ENCODE data around the gene ZNF497. TPM values are rescaled to one million over a fixed set of nuclear protein-coding genes. Genes with fewer than 3 reads are reported as not detected.

The ZNF497 gene
- total and polyA plus RNA-seq, 2 of the 13 experiments (the other 11 are each of a cell fraction or from before 2014, with no cell fraction given): 1.5 to 1.9 TPM

GRCh38 chr19:58408152-58409009 lies 45.8 kb upstream of the ZNF497 start, which contains the start of gene ZNF584 (continued):
- TF ChIP-seq ZNF3 (CRISPR knock-in tag; IDR thresholded peaks at IDR 0.05) (no peak), ZNF652 (CRISPR knock-in tag; IDR thresholded peaks at IDR 0.05; ENCODE audit: borderline replicate concordance, low read depth) (0 out of 2 replicates have a peak, but pooled peaks have one; percentile 17), ZNF577 (CRISPR knock-in tag; IDR thresholded peaks at IDR 0.05; ENCODE audit: borderline replicate concordance, low read depth) (no peak), MYC (CRISPR knock-in tag; IDR thresholded peaks at IDR 0.05; ENCODE audit: borderline replicate concordance) (peak; percentile 7; the same call in 1 of the 2 replicates), ZNF780A (CRISPR knock-in tag; IDR thresholded peaks at IDR 0.05) (no peak), ZNF414 (CRISPR knock-in tag; IDR thresholded peaks at IDR 0.05) (0 out of 2 replicates have a peak, but pooled peaks have one; percentile 12), BRD4 (CRISPR knock-in tag; IDR thresholded peaks at IDR 0.05) (no peak), MTA3 (CRISPR knock-in tag; IDR thresholded peaks at IDR 0.05) (no peak), ZNF619 (CRISPR knock-in tag; IDR thresholded peaks at IDR 0.05) (no peak; the same call in 1 of the 2 replicates), ZSCAN5A (CRISPR knock-in tag; IDR thresholded peaks at IDR 0.05; ENCODE audit: borderline replicate concordance) (peak; percentile 64; the same call in 1 of the 2 replicates), TSC22D2 (CRISPR knock-in tag; IDR thresholded peaks at IDR 0.05; ENCODE audit: borderline replicate concordance) (no peak), PHF5A (CRISPR knock-in tag; IDR thresholded peaks at IDR 0.05; ENCODE audit: low read depth, unreplicated experiment) (no peak), RELA (CRISPR knock-in tag; IDR thresholded peaks at IDR 0.05) (no peak), ZFP91 (CRISPR knock-in tag; IDR thresholded peaks at IDR 0.05; ENCODE audit: borderline replicate concordance) (peak; percentile 76), HOXA3 (CRISPR knock-in tag; IDR thresholded peaks at IDR 0.05) (peak; percentile 63; the same call in 1 of the 2 replicates), ZNF576 (CRISPR knock-in tag; IDR thresholded peaks at IDR 0.05) (peak; percentile 74; the same call in 1 of the 2 replicates), IRF1 (CRISPR knock-in tag; IDR thresholded peaks at IDR 0.05; ENCODE audit: low read depth) (no peak), ADNP (CRISPR knock-in tag; IDR thresholded peaks at IDR 0.05) (no peak), RNF2 (conservative IDR thresholded peaks at IDR 0.05; ENCODE audit: low read depth) (peak; percentile 6; the same call in 1 of the 2 replicates), MAF1 (CRISPR knock-in tag; IDR thresholded peaks at IDR 0.05; ENCODE audit: borderline replicate concordance) (no peak), CBX2 (IDR thresholded peaks at IDR 0.05; ENCODE audit: low read depth, low read length) (no peak), CBX2 (CRISPR knock-in tag; IDR thresholded peaks at IDR 0.05; ENCODE audit: low read depth) (no peak), ZNF878 (CRISPR knock-in tag; IDR thresholded peaks at IDR 0.05) (no peak), YEATS4 (CRISPR knock-in tag; IDR thresholded peaks at IDR 0.05; ENCODE audit: borderline replicate concordance) (no peak; the same call in 1 of the 2 replicates)
